Spinal cord (tissue), 10 donors: ENCODE results near the gene DEPDC5. TPM values are rescaled to one million over a fixed set of nuclear protein-coding genes. Genes with fewer than 3 reads are reported as not detected.

Source experiments
- DNase-seq, 6 donors: peaks; one replicate each; pipeline versions ENCODE4 v3.0.0 to v3.0.0-alpha.2; 2013 to 2015; ENCODE audit warnings: low spot score in 6 of 6, low read depth in 4 of 6
- H3K27ac ChIP-seq: one replicate; pipeline ENCODE4 v1.5.1; 2013; ENCODE audit warnings: low read depth, low read length, control low read depth
- H3K27me3 ChIP-seq: one replicate; pipeline ENCODE4 v1.6.1; 2013; ENCODE audit warnings: low read length; ENCODE audit not compliant: control insufficient read depth, insufficient read depth
- H3K36me3 ChIP-seq: one replicate; pipeline ENCODE4 v1.6.1; 2013; ENCODE audit warnings: low read length; ENCODE audit not compliant: control insufficient read depth, insufficient read depth
- H3K4me1 ChIP-seq: one replicate; pipeline ENCODE4 v1.6.1; 2013; ENCODE audit warnings: low read length; ENCODE audit not compliant: control insufficient read depth, insufficient read depth
- H3K4me3 ChIP-seq: one replicate; pipeline ENCODE4 v1.5.1; 2013; ENCODE audit warnings: low read depth, low read length, control low read depth
- H3K9me3 ChIP-seq: one replicate; pipeline ENCODE4 v1.6.1; 2013; ENCODE audit warnings: low read length; ENCODE audit not compliant: control insufficient read depth, insufficient read depth
- WGBS: methylation state at CpG from one replicate; pipeline ENCODE4 v1.1.5; 2013; ENCODE audit warnings: missing lambda C conversion rate; ENCODE audit not compliant: insufficient coverage; 5-methylcytosine and 5-hydroxymethylcytosine counted together
- polyA plus RNA-seq, 2 donors: library from polyadenylated mRNA; unstranded; fragments of 120-200 nt; gene quantifications; one replicate each; pipeline ENCODE4 v1.2.1, GENCODE V29; 2013; ENCODE audit not compliant: insufficient read length in 2 of 2
- small RNA-seq: library from RNA; depleted of rRNA; stranded (forward); fragments of <200 nt; gene quantifications from one replicate; pipeline ENCODE3, GENCODE V24; 2014; ENCODE audit warnings: low replicate concordance
- total RNA-seq, 2 donors: library from RNA; depleted of rRNA in 1 of 2; stranded (reverse); fragments of 120-200 nt in 1 of 2; fragments of >200 nt in 1 of 2; gene quantifications; one replicate each; pipeline versions ENCODE4 v1.2.3 to v1.2.4, GENCODE V29; 2013 to 2014
- donor health status: healthy.

DEPDC5 gene
- total and polyA plus RNA-seq, 4 donors = 15.2 to 19.9 (median 18.2) TPM

- Histone ChIP-seq H3K4me3 (no peak overlapping the region), H3K27ac (no peak overlapping the region), H3K9me3 (no peaks in the 10 kb centered on the region), H3K4me1 (peaks cover 5% of the 10 kb centered on the region), H3K27me3 (no peaks in the 10 kb centered on the region), H3K36me3 (peaks cover 32% of the 10 kb centered on the region)
- no peak for DNase-seq
- 91% methylated on average over 12 of the region's 12 CpGs for WGBS
Observed at GRCh38 chr22:31956360-31956759, 202.5 kb downstream of the DEPDC5 start.

Small RNA genes within 50 kb of the gene (small RNA-seq; reads per million reads assigned to genes)
- not detected for gene RN7SL20P

Other genes starting within 250 kb of the DEPDC5 start
- gene PISD, start 91.8 kb upstream of the DEPDC5 start, total RNA-seq = 10 to 100 TPM; 23.4 to 28.1 TPM
- 10 to 100 TPM; 39.6 to 47.2 TPM for gene PISD, start 91.8 kb upstream of the DEPDC5 start, polyA plus RNA-seq
- gene PRR14L, start 3.9 kb upstream of the DEPDC5 start, total RNA-seq = 10 to 100 TPM; 22.4 to 28.8 TPM
- 10 to 100 TPM; 17.3 to 20.5 TPM for gene PRR14L, start 3.9 kb upstream of the DEPDC5 start, polyA plus RNA-seq
- gene YWHAH, start 190.5 kb downstream of the DEPDC5 start, total RNA-seq = 100 to 1,000 TPM; 185 to 291 TPM
- gene YWHAH, start 190.5 kb downstream of the DEPDC5 start, polyA plus RNA-seq = 100 to 1,000 TPM; 565 to 578 TPM